Measurements from ENCODE around the gene ERBB2.

The ERBB2 gene

GRCh38 chr17:39699818-39700147 lies at the start of gene ERBB2:
Gene ERBB2 (plus strand): TSS chr17:39700064. CDS start chr17:39700239, 175 bp downstream.
- peak; percentile 96 for FAIRE-seq

- no peak for FAIRE-seq
These were observed 49.7 kb upstream of the ERBB2 start for GRCh38 chr17:39650121-39650579.

- no peak for FAIRE-seq
These were observed 47.8 kb upstream of the ERBB2 start for GRCh38 chr17:39651923-39652586.

- FAIRE-seq: peak; percentile 39
These were observed 47.1 kb upstream of the ERBB2 start for GRCh38 chr17:39652587-39653315.

- no peak for FAIRE-seq
These were observed 46.6 kb upstream of the ERBB2 start for GRCh38 chr17:39653316-39653661.

- FAIRE-seq: no peak
These were observed 46.1 kb upstream of the ERBB2 start for GRCh38 chr17:39653662-39654331.

GRCh38 chr17:39655105-39655504 lies 44.8 kb upstream of the ERBB2 start:
- FAIRE-seq: no peak

GRCh38 chr17:39658346-39658745 lies 41.5 kb upstream of the ERBB2 start:
- FAIRE-seq: no peak

- FAIRE-seq: no peak
These were observed 41.1 kb upstream of the ERBB2 start for GRCh38 chr17:39658760-39659159.

GRCh38 chr17:39659279-39660010 lies 40.4 kb upstream of the ERBB2 start:
- no peak for FAIRE-seq

- FAIRE-seq: no peak
These were observed 39.9 kb upstream of the ERBB2 start for GRCh38 chr17:39660011-39660360.

GRCh38 chr17:39660397-39661385 lies 39.2 kb upstream of the ERBB2 start:
- FAIRE-seq: no peak

- FAIRE-seq: no peak
These were observed 37.9 kb upstream of the ERBB2 start for GRCh38 chr17:39661744-39662541.

GRCh38 chr17:39662551-39663339 lies 37.1 kb upstream of the ERBB2 start:
- FAIRE-seq: no peak

- FAIRE-seq: no peak
These were observed 36.5 kb upstream of the ERBB2 start for GRCh38 chr17:39663340-39663687.

- FAIRE-seq: no peak
These were observed 35.9 kb upstream of the ERBB2 start for GRCh38 chr17:39663688-39664580.

- FAIRE-seq: no peak
These were observed 35.0 kb upstream of the ERBB2 start, which contains the start of gene TCAP for GRCh38 chr17:39664581-39665561. Gene TCAP (plus strand): TSS chr17:39665349. CDS start chr17:39665360, 11 bp downstream.

- no peak for FAIRE-seq
These were observed 34.1 kb upstream of the ERBB2 start for GRCh38 chr17:39665642-39666224.

Measured in G401.6 (cell line).